NCI-H2196 (cell line): ENCODE results near the gene FAM216A.
"Not testable (repeated sequence)": the region's sequence is repeated elsewhere in the genome, so short reads cannot be mapped to it uniquely, and the experiment has no call there.

ENCODE experiments used
- DNase-seq: peaks from one replicate; lab custom pipeline; 2025; ENCODE audit not compliant: unreplicated experiment; lab: John Stamatoyannopoulos, UW

The FAM216A gene, protein sequence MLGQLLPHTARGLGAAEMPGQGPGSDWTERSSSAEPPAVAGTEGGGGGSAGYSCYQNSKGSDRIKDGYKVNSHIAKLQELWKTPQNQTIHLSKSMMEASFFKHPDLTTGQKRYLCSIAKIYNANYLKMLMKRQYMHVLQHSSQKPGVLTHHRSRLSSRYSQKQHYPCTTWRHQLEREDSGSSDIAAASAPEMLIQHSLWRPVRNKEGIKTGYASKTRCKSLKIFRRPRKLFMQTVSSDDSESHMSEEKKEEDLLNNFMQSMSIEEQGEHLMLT

DNA sequence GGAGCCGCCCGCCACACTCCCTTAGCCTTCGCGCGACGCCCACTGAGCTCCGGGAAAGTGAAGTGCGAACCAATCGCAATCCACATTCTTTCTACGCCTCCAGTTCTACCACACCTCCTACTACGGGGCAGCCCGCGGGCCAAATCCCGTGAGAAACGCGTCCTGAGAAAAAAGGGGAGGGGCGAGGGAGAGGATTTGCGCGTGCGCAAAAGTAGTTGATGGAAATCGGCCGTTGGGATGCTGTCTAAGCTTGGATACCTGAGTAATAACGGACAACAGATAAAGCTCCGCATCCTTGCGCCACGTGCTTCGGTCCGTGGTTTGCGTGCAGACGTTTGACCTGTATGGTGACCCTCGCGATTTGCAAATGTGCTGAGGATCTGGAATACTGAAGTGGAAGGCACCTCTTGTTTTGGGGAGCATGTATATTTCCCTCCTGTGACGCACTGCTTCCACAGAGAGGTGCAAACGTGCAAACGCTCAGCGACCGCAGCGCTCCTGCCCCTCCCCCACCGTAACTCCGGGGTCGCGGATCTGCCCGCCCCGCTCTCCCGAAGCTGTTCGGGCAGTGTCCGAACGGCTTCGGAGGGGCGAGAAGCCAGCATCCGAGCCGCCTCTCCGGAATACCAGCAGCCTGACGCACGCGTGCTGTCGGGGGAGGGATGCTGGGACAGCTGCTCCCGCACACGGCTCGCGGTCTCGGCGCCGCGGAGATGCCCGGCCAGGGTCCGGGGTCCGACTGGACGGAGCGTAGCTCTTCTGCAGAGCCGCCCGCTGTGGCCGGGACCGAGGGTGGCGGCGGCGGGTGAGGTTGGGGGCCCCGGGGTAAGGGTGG is at the start of gene FAM216A, which contains the start of gene GPN3:
TSS of gene FAM216A (plus strand) at position 632 of the 835 bp plus-strand sequence. CDS start at position 663, 31 bp downstream.
TSS of gene GPN3 (minus strand) at position 44 of the 835 bp plus-strand sequence. CDS start 54 bp downstream, outside the sequence.
- DNase-seq: peak; percentile 96

DNA sequence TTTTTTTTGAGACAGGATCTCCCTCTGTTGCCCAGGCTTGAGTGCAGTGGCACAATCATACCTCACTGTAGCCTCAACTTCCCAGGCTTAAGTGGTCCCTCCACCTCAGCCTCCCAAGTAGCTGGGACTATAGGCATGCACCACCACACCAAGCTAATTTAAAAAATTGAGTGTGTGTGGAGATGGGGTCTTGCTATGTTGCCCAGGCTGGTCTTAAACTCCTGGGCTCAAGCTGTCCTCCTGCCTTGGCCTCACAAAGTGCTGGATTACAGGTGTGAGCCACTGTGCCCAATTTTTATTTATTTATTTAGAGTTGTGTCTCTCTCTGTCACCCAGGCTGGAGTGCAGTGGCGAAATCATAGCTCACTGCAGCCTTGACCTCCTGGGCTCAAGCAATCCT is 48.0 kb upstream of the FAM216A start:
- not testable (repeated sequence) for DNase-seq

DNA sequence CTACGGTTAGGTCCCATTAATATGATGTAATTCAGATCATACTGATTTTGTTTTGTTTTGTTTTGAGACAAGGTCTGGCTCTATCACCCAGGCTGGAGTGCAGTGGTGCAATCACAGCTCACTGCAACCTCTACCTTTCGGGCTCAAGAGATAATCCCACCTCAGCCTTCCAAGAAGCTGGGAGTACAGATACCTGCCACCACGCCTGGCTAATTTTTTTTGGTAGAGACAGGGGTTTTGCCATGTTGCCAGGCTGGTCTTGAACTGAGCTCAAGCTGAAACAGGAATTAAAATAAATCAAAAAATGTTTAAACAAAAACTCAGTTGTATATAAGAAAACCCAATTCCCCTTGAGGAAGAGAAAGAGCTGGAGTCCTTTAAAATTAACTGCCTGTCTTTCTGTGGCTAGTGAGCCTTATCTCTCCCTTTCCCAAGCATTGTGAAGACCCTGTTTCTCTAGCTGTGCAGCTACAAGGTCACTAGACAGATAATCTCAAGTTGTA is 47.4 kb upstream of the FAM216A start:
- no peak for DNase-seq

DNA sequence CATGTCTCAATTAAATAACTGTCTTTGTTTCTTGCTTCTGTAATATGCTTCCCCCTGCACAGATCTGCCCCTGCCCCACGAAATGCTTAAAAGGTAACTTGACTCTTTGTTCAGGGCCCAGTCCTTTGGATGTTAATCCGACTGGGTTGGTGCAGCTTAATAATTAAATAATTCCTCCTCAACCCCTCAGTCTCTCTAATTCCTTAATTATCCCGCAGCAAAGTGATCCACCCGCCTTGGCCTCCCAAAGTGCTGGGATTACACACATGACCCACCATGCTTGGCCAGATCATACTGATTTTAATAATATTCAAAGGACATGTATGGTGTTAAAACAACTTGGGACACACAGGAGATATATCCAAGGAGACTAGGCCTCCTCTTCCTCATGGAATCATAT is 46.9 kb upstream of the FAM216A start:
- no peak for DNase-seq

DNA sequence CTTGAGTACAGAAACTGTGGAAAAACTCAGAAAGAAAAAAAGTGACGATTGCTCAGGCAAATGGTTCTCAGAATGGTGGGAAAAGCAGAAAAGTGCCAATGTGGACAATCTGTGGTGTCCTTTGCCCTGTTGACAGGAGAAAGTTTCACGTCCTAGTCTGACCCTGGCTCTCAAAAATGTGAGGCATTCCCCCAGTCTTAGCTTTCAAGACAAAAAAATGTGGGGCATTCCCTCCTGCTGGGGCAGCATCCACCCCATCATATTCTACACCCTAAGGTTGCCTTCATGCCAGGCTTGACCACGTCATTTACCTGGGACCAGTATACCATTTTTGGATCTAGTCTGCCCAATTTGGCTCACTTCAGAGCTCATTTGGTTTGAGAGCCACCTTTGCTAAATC is 44.4 kb upstream of the FAM216A start:
- no peak for DNase-seq

DNA sequence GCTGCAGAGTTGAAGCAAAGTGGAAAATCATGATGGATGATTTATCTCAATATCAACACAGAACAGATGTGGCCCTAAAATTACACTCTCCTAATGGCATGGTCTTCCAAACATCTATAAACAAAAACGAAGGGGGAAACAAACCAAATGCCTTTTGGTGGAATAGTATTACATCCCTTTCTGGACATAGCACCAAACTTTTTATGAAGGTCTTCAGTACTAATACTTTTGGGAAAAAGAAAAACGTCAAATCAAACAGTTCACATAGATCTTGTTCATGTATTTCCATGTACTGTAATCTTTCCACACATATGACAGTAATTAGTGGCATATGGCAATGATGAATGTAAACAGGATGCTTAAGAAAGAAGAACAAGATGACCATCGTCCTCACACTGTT is 42.2 kb upstream of the FAM216A start:
- no peak for DNase-seq

DNA sequence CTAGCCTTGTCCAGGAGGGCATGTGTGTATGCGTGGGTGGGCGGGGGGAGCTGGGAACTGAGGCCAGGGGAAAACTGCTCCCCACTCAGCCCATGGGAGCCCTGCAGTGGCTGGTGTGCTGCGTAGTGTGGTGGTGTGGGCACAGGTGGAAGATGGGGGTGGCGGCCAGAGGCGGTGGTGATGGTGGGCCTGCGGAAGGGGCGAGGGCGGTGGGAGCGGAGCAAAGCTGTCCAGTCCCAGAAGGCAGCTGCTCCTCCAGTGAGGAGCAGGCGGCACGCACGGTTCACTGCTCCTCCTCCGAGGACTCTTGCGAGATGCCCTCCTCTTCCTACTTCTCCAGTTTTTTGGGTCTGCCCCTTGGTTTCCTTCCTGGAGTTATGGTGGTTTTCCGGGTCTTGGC is 39.0 kb upstream of the FAM216A start:
- not testable (repeated sequence) for DNase-seq

DNA sequence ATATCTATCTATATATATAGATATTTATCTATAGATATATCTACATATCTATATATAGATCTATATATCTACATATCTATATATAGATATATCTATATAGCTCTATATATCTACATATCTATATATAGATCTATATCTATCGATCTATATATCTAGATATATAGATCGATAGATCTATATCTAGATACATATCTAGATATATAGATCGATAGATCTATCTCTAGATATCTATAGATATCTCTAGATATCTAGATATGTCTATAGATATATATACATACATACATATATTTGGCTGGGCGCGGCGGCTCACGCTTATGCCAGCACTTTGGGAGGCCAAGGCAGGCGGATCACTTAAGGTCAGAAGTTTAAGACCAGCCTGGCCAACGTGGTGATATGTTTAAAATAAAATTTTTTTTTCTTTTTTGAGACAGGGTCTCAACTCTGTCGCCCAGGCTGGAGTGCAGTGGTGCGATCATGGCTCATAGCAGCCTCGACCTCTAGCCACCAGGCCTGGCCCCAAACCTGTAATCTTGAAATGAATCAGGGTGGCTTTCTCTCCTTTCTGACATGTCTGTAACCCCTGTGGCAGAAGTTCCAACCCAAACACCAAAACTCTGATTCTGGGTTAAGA is 36.6 kb upstream of the FAM216A start:
- DNase-seq: no peak

DNA sequence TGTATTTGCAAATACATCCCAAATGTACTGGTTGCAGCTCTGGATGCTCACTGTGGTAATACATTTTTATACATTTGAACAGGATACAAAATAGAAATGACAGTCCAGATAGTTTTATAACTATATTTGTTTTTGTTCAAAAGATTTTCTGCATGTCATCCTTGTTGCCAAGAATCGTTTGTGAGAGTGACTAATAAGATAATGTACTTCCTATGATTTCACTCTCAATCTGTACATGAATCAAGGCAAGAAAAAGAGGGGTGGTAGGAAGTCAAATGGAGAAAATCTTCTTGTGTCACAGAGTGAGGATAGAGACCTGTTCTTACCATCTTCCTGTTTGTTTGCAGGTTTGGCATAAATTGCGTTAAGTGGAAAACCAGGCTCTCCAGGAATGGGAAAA is 32.4 kb upstream of the FAM216A start:
- no peak for DNase-seq

DNA sequence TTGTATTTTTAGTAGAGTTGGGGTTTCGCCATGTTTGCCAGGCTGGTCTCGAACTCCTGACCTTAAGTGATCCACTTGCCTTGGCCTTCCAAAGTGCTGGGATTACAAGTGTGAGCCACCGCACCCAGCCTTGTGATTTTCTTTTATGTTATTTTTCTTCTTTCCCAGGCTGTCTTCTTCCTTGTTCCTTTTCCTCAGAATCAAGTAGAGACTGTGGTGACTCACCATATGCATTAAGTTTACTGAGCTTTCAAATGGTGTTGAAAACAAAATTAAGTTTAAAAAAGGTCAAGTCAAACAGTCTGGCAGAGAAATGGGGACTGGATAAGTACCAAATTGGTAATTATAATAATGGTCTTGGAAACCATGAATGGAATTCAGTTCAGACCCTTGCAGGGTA is 24.2 kb upstream of the FAM216A start:
- no peak for DNase-seq

DNA sequence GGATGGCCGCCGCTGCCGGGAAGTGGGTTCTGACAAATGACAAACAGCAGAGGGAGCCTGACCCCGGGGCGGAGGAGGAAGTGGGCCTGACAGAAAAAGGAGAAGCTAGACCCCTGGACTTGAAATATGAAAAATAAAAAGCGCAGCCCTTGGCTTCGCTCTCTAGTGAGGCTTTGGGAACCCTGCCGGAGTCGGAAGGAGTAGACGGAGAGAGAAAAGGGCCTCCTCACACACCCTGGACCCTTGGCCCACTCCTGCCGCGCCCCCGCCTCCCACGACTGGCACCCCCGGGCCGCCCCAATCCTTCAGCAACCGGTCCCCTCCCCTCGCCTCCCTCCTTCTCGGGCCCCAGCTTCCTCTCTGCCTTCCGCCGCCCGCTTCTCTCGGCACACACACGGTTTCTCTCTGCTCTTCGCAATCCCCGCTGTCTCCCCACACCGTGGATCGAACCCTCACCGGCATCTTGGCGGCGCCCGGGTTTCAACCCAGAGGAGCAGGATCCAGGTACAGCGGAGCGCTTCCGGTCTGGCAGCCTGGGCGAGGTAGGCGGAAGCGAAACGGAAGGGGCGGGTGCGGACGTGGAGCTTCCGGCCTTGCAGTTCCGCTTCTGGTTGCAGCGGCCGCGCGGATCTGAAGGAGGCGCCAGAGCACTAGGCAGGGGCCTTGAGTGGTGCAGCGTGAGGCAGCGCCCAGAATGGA is 18.7 kb upstream of the FAM216A start, which contains the start of gene ARPC3:
TSS of gene ARPC3 (minus strand) at position 539 of the 699 bp plus-strand sequence. CDS start at position 462, 77 bp downstream.
- peak; percentile 95 for DNase-seq

DNA sequence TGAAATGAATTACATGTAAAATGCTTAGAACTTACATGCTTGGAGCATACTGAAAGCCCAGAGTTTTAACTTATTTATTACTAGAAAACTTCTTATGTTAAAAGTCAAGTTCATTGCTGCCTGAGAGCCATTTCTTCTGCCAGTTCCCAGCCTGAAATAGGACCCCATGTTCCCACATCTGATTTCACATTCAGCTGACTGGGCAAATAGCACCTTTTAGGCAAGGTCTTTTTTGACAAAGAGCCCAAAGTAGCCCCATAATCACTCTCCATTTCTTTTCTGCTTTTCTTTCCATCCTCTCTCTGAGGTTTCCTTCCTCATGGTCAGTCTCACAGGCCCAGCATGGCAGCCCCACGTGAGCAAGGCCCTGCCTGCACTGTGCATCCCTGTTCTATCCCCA is 17.4 kb upstream of the FAM216A start:
- DNase-seq: no peak

DNA sequence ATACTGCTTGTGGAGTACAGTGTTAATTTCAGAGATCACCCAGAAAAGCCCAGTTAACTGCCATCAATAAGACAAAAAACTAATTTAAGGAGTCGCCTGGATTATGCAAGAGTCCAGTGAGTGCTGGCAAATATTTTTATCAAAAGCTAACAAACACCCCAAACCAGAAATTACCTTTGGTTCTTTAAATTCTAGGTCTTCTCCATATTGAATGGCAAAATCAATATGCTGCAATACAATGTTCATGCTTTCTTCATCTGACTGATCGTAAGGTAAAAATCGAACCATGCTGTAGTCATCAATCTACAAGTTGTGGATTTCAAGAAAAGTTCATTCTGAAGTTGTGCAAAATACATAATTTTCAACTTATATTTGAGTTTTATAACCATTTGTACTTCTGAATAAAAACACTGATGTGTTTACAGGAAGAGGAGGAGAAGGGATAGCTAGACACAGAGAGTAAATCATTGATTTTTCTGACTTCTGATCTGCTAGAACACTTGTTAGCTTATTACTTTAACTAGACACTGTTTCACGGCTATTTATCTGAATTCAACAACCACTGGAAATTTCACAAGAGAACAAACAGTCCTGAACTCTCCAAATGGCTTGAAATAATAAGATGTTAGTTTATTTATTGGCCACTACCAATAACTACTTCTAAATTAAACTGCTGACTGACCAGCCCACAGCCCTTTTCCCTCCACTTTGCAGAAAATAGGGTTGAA is 14.9 kb upstream of the FAM216A start:
- DNase-seq: no peak

DNA sequence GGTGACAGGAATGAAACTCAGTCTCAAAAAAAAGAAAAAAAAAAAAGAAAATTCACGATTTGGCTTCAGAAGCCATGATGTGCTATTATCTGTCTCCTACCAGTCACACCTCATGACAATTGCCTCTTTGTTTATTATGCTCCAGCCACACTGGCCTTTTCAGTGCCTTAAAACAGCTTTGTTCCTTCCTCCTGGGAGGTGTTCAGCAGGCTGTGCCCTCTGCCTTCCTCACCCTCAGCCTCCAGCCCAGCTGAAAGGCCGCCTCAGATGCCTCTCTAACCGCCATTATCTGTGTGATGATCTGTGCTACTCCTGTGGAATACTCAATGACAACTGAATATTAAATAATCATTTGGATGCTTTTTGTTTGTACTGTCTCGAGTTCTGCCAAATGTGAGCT is 9.9 kb upstream of the FAM216A start:
- DNase-seq: no peak

DNA sequence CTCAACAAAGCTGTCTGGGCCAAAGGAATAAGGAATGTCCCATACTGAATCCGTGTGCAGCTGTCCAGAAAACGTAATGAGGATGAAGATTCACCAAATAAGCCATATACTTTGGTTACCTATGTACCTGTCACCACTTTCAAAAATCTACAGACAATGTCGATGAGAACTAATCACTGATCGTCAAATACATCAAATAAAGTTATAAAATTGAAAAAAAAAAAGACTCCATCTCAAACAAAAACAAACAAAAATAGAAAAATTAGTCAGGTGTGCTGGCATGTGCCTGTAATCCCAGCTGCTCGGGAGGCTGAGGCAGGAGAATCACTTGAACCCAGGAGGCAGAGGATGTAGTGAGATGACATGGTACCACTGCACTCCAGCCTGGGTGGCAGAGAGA is 7.5 kb upstream of the FAM216A start:
- DNase-seq: not testable (repeated sequence)

DNA sequence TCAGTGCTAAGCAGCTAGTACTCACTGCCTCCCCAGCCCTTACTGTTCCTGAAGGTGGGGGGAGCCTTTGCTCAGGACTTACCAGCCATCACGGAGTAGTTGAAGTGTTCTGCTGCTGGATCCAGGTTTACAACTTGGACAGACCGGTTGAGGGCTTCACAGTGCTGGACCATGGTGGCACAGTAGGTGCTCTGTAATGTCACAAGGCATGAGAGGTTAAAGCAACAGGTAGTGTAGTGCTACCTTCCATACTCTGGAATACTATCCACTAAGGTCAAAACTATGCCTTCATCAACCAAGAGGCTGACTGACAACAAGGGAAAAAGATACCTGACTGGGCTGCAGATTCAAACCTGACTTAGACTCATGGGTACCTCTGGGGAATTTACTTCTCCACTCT is 3.6 kb upstream of the FAM216A start:
- no peak for DNase-seq

DNA sequence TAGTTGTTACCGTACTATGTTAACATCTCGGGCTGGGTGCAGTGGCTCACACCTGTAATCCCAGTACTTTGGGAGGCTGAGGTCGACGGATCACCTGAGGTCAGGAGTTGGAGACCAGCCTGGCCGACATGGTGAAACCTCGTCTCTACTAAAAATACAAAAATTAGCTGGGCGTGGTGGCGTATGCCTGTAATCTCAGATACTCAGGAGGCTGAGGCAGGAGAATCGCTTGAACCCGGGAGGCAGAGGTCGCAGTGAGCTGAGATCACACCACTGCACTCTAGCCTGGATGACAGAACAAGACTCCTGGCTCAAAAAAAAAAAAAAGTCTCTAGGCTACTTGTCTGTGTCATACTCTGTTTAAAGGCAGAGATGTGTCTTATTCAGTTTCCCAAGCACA is 2.9 kb upstream of the FAM216A start:
- not testable (repeated sequence) for DNase-seq

DNA sequence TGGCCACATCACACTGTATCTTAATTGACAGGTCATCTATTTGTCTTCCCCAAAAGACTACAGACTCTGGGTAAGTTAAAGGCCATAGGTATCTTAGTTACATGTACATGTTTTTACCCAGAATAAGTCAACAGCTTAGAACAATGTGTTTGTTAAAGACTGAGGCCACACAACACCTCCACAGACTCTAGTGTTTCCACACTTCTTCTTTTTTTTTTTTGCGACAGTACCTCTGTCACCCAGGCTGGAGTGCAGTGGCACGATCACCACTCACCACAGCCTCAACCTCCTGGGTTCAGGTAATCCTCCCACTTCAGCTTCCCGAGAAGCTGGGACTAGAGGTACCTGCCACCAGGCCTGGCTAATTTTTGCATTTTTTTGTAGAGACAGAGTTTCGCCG is 1.9 kb upstream of the FAM216A start:
- DNase-seq: no peak

DNA sequence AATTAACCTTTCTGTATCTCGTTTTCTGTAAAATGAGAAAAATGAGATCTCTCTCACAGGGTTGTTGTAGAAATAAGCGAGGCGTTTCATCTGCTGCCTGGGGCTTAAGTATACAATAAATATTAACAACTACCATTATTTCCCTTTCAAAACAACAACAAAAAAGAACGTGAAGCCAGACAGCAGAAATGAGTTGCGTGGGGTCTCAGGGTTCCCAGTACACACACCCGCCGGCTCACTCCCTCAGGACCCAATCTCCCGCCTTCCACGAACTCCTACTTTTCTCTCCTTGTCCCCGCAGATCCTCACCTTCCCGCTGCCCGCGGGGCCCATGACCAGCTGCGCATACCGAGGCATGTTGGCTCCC is 815 bp upstream of the FAM216A start:
- no peak for DNase-seq

DNA sequence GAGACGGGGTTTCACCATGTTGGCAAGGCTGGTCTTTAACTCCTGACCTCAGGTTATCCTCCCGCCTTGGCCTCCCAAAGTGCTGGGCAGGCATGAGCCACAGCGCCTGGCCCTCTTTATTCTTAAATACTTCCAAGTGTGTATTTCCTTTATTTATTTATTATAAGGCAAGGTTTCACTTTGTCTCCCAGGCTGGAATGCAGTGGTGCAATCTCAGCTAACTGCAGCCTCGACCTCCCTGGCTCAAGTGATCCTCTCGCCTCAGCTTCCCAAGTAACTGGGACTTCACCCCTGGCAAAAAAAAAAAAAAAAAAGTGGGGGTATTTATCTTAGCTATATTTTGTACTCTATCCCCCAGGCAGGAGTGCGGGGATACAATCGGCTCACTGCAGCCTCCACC is 6.8 kb downstream of the FAM216A start:
- no peak for DNase-seq
